Left ventricle myocardium superior (tissue), 1 donor: ENCODE measurements around the gene CXCL6. TPM values are rescaled to one million over a fixed set of nuclear protein-coding genes. Genes with fewer than 3 reads are reported as not detected.
A peak's percentile ranks its signal among the peaks of the same experiment; 100 is the strongest.

Experiments used
- ATAC-seq: fragments of 200-7000 bp; cut with Tn5 transposase; one replicate; pipeline ENCODE4 v1.9.1; 2020; ENCODE audit warnings: mild to moderate bottlenecking, moderate library complexity
- DNase-seq: peaks from one replicate; pipeline ENCODE4 v3.0.0-alpha.2; 2020
- intact Hi-C: fragments of 100-400 bp; cut with micrococcal nuclease; formaldehyde crosslinking; loops from one replicate; pipeline ENCODE4 v1.11.0; 2022
- total RNA-seq: library from RNA; stranded (reverse); fragmentation: NEBNext Ultra II Directional; extraction: Animal tissue kit (Norgen Biotek cat#: 25700); gene quantifications from one replicate; pipeline ENCODE4 v1.2.1, GENCODE V29; 2021
- donor health status: DM: no; HTN: yes; CAD: no; lungs with severe emphysema.

CXCL6 gene
- total RNA-seq, 1 donor from 2014 or later = 0.30 TPM

DNA sequence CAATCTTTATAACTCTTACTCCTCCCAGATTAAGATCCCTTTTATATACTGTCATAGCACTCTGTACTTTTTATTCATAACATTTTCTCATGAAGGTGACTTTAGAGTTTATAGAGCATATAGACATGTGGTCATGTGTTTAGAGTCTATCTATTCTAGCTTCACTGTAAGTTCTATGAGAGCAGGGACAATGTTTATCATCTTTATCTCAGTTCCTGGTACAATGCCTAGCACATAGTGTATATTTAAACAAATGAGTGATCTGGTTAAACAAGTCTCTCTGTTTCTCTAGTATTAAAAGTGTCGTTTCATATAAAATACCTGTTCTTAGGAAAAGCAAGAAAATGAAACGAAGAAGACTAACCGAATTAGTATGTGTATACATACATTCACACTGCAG lies 3.2 kb downstream of the CXCL6 start:
- DNase-seq = no peak
- intact Hi-C loops = no loop called here
- ATAC-seq = no peak

DNA sequence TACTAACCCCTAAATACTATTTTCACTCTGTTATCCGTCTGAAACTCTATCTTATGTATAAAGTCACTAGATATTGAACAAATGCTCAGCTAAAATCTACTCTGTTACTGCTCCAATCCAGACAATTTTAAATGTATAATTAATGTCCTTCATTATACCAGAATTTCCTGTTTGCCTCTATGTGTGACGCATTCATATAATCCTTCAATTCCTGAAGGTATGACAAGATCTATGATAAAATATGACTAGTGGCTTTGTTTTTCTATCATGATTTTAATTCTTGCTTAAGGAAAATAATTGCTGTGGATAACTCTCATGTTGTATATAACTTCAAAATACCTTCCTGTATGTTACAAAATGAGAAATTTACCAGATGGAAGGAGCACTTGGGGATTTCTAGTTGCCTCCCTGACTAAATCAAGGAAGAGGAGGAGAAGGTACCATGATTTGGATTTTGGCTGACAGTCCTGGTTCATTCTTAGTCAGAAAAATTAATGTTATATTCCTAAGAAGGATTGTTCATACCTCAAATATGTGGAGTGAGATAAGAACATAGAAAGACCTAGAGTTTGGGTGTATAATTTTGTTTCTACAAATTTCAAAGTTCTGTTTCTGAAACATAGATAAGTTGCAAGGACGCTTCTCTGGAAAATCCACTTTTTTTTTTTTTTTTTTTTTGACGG lies 4.9 kb downstream of the CXCL6 start:
- intact Hi-C loops = no loop called here
- no peak for DNase-seq
- no peak for ATAC-seq

DNA sequence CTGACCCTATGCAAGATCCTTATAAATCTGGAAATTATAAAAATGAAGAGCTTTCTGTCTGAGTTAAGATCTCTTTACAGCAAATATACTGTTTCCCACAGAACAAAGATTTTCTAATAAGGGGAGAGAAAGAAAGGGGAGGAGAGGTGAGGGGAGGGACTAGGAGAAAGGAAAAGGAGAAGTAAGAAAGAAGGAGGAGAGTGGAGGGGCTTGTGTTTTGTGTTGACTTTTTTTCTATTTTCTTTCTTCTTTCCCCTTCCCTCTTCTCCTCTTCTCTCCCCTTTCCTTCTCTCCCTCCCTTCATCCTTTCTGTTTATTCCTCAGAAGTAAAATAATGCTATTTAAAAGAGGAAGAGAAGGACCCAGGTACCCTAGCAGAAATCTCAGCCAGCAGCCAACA lies 6.2 kb downstream of the CXCL6 start:
- intact Hi-C loops = no loop called here
- no peak for ATAC-seq
- no peak for DNase-seq

DNA sequence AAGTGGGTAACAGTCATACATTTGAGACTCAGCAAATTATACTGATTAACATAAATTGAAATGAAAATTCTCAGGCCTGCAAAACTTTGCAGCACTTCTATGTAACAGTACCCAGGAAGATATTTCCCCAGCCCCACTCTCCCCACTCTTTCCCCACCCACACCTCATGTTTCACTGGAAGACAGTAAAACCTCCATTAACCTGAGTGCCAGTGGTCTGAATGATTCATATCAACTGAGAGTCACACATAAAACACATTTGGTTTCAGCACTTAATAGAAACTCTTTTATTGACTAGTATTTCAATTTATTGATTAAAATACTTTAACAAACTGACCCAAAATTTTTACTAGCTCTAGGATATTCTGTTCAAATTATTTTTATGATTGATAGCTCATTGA lies 6.9 kb downstream of the CXCL6 start:
- no peak for DNase-seq
- no peak for ATAC-seq
- intact Hi-C loops = no loop called here

DNA sequence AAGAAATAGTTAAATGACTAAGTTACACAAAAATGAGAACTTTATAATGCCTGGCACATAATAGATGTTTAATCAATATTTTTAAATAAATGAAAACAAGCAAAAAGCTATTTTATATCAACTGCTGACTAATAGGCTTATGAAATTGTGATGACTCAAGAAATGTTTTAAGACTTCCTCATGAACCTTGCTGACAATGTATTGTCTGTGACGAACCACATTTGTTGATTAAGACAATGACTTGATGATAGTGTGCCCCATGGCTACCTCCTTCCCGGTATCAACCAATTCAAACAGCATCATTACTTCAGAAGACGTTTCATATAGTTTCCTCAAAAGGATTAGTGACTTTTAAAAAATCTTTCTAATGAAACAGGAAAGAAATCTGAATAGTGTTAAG lies 7.9 kb downstream of the CXCL6 start:
- DNase-seq = no peak
- ATAC-seq = no peak
- intact Hi-C loops = no loop called here

DNA sequence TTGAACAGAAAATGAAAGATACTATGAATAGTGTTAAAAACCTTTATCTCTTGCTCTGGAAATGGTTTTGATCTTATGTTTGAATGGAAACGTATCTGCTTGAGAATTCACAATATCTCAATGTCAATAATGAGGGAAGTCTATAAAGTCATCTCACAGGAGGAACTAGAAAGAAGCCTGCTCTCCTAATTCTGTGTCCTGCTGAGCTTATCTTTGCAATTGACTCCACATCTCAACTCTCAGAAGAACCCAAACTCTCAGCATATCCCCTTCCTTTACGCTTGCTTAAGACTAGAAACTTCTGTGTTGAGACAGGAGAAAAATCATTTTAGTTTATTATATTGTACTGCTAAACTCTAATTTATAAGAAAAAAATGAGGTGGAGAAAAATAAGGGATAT lies 8.3 kb downstream of the CXCL6 start:
- ATAC-seq (no peak), DNase-seq (no peak)
- intact Hi-C loops = no loop called here

DNA sequence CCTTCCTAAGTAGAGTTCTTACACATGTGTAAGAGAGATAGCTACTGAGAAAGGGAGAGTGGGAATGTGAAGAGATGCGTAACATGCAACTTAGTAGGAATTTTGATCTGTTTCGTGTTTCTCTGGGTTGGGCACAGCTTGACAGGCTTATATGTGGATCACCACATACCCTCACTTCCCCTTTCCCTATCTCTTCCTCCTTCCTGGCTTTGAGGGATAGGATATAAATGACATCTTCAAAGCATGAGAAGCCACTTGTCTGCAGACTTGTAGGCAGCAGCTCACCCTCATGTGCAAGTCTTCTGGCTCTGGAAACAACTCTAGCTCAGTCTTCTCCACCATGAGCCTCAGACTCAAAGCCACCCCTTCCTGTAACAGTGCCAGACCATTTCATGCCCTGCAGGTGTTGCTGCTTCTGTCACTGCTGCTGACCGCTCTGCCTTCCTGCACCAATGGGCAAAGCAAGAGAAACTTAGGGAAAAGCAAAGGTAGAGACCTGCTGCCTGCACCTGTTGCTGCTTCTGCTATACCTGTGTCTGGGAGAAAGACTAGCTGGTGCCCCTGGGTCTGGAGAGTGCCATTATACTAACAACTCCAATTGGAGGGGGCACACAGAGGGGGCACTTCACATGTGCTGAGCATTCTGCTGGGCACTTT lies 11.2 kb downstream of the CXCL6 start:
- ATAC-seq = no peak
- DNase-seq = no peak
- intact Hi-C loops = no loop called here

DNA sequence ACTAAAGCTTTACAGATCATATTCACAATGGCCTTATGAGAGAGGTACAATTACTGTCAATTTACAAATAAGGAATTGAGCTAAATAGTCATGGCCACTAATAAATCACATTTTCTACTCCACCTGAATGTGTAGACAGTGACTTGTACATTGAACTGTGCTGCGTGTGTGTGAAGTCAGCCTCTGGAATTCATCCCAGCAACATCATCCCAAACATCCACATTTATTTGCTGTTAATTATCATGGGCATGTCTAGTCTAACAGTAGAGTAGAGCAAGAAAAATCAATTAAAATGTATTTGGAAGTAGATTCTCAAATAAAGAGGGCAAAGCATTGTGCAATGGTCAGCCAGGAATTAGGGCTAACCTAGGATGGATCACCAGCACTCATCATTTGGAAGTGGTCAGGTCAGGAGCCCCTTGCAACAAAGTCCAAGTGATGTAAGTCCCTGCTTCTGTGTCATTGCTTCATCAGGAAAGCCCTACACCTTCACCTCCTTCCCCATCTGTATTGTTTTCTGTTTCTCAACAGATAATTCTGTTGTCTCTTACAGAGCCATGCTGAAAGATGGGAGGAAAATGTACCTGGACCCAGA lies 11.8 kb downstream of the CXCL6 start:
- intact Hi-C loops = no loop called here
- DNase-seq = no peak
- no peak for ATAC-seq

DNA sequence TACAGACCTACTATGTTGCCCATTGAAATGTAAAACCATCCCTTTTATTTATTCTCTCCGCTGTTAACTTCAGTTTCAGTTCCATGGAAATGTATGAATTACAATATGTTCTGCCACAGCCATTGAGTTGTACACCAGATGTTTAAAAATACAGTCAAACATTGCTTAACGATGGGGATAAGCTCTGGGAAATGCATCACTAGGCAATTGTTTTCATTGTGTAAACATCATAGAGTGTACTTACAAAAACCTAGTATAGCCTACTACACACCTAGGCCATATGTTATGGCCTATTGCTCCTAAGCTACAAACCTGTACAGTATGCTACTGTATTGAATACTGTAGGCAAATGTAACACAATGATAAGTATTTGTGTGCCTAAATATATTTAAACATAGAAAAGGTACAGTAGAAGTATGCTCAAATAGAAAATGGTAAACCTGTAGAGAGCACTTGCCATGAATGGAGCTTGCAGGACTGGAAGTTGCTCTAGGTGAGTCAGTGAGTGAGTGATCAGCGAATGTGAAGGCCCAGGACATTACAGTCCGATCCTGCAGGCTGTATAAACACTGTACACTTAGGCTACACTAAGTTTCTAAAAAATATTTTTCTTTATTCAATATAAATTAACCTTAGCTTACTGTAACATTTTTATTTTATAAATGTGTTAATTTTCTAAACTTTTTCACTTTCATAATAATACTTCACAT lies 13.9 kb downstream of the CXCL6 start:
- no peak for DNase-seq
- ATAC-seq = no peak
- intact Hi-C loops = no loop called here

DNA sequence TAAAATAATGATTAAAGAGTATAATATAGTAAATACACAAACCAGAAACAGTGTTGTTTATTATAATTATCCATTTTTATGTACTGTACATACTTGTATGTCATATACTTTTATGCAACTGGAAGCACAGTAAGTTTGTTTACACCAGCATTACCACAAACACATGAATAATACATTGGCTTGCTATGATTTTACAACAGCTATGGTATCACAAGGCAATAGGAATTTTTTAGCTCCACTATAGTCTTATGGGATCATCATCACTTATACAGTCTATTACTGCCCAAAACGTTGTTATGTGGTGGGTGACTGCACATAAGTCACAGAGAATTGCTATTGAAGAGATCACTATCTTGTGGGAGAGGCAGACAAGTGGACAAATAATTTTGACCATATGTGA lies 14.8 kb downstream of the CXCL6 start:
- ATAC-seq (no peak), DNase-seq (no peak)
- intact Hi-C loops = no loop called here

DNA sequence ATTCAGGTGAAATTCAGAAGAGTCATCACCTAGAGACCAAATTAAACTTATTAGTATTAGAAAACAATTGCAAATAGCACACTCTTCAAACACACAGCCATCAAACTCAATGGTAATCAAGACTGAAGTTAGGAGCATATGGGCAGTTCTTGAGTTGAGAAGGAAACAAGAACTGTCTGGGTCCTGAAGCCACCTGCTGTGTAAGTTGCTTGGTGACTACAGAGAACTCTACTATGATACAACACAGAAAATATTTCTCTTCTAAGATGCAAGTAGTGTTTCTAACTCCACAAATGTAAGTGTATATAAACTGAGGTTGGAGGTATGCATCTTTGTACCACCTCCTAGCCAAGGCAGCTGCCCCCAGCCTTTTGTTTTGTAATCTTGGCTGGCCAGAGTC lies 16.3 kb downstream of the CXCL6 start:
- intact Hi-C loops = no loop called here

DNA sequence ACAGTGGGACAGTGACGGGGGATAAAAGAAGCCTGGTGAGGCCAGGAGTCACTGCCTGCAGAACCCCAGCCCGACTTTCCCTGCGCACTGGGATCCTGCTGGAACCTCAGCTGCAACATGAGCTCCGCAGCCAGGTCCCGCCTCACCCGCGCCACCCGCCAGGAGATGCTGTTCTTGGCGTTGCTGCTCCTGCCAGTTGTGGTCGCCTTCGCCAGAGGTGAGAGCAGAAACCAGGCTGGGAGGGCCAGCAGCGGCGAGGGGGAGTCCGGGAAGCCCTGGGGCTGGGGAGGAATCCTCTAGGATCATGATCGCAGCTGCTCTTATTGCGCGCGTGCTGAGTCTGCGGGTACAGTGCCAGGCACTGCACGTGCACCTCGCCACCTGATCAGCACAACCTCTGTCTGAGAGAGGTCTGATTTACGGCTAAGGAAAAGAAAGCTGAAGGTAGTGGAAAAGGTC lies 16.8 kb downstream of the CXCL6 start, which contains the start of gene PF4V1:
PF4V1 (plus strand) TSS at position 51 of the 459 bp plus-strand sequence; CDS start at position 118, 67 bp downstream.
- peak; percentile 50 for DNase-seq
- peak; percentile 26 for ATAC-seq

More for the DNA sequence above, 16.3 kb downstream of the CXCL6 start:
- ATAC-seq (no peak), DNase-seq (no peak)

DNA sequence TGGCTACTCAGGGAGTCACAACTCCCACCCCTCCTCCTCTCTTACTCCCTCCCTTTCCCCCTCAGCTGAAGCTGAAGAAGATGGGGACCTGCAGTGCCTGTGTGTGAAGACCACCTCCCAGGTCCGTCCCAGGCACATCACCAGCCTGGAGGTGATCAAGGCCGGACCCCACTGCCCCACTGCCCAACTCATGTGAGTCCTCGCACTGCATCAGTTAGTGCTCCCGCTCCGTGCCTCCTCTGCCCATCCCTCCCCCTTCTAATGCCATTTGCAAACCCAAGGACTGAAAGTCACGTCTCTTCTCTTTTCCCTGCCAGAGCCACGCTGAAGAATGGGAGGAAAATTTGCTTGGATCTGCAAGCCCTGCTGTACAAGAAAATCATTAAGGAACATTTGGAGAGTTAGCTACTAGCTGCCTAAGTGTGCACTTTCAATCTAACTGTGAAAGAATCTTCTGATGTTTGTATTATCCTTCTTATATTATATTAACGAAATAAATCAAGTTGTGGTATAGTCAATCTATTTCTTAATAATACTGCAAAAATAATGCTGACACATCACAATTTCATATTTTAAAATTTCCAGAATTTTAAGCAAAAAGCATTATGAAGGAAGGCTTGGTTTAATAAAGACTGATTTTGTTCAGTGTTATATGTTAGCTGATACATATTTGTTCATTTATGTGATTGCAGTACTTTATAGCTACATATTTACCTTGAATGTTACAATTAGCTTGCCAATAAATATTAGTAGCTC lies 17.4 kb downstream of the CXCL6 start:
- DNase-seq (no peak), ATAC-seq (no peak)
- intact Hi-C loops = no loop called here

More for the DNA sequence above, 16.8 kb downstream of the CXCL6 start, which contains the start of gene PF4V1:
- intact Hi-C loops = no loop called here

DNA sequence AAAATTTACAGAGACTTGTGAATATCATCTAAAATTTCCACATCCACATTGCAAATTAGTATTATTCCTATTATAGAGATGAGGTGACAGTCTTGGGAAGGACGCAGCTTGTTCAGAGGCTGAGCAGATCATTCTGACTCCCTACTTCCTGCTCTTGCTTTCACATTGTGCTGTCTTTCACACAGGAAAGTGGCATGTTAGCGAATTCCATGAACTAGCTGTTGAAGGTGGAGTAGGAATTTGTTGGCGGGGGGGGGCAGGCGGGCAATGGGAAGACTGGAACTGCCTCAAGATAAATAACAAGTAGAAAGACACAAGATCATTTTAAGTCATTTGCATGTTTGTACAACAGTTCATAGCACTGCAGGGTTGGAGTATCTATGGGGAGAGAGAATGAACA lies 18.9 kb downstream of the CXCL6 start:
- intact Hi-C loops = no loop called here
- ATAC-seq (no peak), DNase-seq (no peak)

DNA sequence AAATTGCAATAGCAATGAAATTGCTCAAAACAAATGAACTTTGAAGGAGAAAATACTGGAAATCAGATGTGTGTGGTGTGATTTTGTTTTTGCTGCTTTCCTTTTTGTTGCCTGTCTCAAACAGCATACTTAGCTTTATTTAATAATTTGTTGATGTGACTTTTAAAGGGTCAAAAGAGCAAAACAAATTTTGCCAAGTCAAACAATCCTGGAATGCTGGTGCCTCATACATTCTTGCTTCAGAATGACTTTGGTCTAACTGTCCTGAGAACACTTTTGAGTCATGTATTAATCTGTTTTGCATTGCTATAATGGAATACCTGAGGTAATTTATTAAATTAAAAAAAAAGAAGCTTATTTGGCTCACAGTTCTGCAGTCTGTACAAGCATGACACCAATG lies 20.0 kb downstream of the CXCL6 start:
- intact Hi-C loops = no loop called here
- DNase-seq (no peak), ATAC-seq (peak; percentile 47)

DNA sequence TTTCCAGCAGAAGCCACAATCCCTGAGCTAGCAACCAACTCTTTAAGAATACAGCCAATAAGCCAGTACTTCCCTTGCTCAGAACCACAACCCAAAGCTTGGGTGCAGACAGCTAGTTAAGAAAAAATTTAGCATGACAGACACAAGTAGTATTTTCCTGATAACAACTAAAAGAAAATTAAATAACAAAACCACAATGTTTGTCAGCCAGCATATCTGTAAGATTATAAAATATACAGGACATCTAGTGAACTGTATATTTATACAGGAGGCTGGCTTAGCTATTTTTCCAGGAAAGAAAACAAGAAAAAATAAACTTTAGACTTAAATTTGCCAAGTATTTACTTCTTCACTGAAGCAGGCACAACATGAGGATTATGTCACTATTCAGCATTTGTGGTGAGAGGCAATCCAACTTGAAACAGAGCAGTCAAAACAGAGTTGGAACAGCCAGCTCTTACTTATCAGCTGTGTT lies 23.2 kb downstream of the CXCL6 start:
- intact Hi-C loops = no loop called here
- DNase-seq (no peak), ATAC-seq (peak; percentile 87)

DNA sequence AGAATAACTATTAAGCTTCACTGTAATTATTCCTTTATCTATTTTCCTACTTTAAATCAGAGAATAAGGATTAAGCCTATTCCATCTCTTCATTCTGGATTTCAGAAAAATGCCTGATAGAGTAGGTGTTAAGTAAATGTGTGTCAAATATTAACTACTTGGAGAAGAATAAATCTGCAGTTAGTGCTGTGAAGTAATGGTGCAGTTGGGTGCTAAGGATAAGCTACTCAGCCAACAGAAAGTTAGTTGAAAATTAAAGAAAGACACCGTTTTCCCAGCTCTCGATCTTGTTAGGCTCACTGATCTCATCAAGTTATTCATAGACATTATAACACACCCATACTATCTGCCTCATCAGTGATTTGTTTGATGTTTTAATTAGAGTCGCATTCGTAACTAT lies 23.7 kb downstream of the CXCL6 start:
- no peak for ATAC-seq
- DNase-seq = no peak
- intact Hi-C loops = no loop called here

DNA sequence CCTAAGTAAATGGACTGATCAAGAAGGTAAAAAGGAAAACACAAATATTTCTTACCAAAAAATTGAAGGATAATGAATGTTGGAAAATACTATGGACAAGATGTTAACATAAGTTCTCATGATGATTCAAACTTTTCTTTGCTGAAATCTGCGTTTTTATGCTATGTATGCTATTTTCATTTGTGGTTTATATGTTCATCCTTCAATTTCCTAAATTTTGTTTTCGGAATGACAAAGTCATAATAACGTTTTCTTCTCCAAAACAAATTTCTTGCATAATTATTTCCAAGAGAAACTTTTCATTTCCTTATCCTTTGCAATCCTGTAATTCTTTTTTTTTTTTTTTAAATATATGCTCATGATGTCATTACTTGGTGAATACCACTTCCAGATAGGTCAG lies 24.4 kb downstream of the CXCL6 start:
- intact Hi-C loops = no loop called here
- ATAC-seq (no peak), DNase-seq (no peak)

DNA sequence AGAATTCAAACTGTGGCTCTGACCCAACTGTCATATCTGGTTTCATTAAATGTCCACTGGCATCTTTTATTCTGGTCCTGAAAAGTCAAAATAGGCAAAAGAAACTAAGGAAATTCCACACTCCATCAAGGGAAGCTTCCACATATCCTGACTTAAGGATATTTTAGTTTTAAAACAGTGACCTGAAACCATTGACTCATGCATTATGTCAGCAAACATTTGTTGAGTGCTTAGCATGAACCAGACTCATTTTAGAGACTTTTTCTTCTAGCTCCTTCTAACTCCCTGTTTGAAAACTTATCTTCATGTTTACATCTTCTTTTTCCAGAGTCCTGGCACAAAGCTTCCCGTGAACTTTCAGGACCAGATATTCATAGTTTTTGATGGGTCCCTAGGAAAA lies 25.8 kb downstream of the CXCL6 start:
- ATAC-seq (no peak), DNase-seq (no peak)
- intact Hi-C loops = no loop called here
